ENCODE results near the gene RREB1.

RREB1 gene

DNA sequence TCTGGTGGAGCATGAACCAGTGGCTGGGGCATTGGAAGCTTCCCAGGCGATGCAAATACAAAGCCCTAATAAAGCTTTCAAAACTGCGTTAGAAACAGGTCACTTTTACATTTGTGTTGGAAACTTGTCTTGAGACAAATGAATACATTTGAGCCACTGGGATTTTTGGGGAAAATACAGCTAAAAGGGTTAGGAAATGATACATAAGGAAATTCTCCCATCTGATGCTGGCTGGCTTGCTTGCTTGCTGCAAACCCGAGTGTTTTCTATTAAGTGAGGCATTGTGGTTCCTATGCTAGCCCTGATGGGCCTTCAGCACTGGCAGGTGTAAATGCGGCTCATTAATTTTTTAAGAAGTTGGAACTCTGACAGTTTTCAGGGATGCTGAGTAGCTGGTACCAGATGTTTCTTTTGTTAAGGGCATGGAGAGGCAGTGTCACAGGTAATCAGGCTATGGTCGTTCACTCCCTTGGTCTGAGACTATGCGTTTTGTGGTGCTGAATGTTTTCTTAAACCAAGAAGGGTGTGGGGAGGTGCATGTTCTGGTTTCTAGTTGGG is 35.2 kb downstream of the RREB1 start:
- Histone ChIP-seq H3K27ac (ENCODE audit: insufficient read depth in 1 of 2, low read depth in 1 of 2, low read length in 2 of 2, poor library complexity in 1 of 2, severe bottlenecking in 2 of 2) (peak overlapping the region in 1 of 2 experiments; percentile 39), H3K4me3 (ENCODE audit: control insufficient read depth in 1 of 7, extremely low read depth in 1 of 7, insufficient read depth in 4 of 7, low read depth in 2 of 7, low read length in 6 of 7) (no peak overlapping the region), H3K36me3 (ENCODE audit: control insufficient read depth in 4 of 4, insufficient read depth in 4 of 4, low read length in 3 of 4) (peaks cover 0 to 13% (median 0%) of the 10 kb centered on the region in 4 experiments), H3K4me1 (ENCODE audit: control extremely low read depth in 1 of 4, control insufficient read depth in 4 of 4, insufficient read depth in 4 of 4, low read length in 3 of 4) (peaks cover 33 to 95% (median 69%) of the 10 kb centered on the region in 4 experiments), H3K27me3 (replicated peaks in 2 of 5; ENCODE audit: control insufficient read depth in 4 of 5, insufficient read depth in 5 of 5, low read length in 4 of 5) (no peaks in the 10 kb centered on the region), H3K9me3 (ENCODE audit: control extremely low read depth in 1 of 5, control insufficient read depth in 4 of 5, insufficient read depth in 2 of 5, low read depth in 1 of 5, low read length in 4 of 5) (no peaks in the 10 kb centered on the region)
- 94% methylated on average over 4 of the region's 6 CpGs for WGBS (ENCODE audit: insufficient coverage)
- ChIA-PET CTCF (interaction anchor here (0.9 kb wide), 1 partner anchor 31 kb away, joined by 4 read pairs; no protein-coding TSS in a partner anchor), POLR2A (no interaction called here)
- no peak for DNase-seq

GRCh38 chr6:7143476-7143974 is 35.8 kb downstream of the RREB1 start:
- peak in 1 of 3 donors; percentile 44 for DNase-seq
- H3K4me1 ChIP-seq (ENCODE audit: control extremely low read depth in 1 of 4, control insufficient read depth in 4 of 4, insufficient read depth in 4 of 4, low read length in 3 of 4) = peaks cover 33 to 94% (median 71%) of the 10 kb centered on the region in 4 experiments
- POLR2A ChIA-PET = no interaction called here
- no peaks in the 10 kb centered on the region for H3K27me3 ChIP-seq (replicated peaks in 2 of 5; ENCODE audit: control insufficient read depth in 4 of 5, insufficient read depth in 5 of 5, low read length in 4 of 5)
- peak overlapping the region in 1 of 7 experiments; percentile 28 for H3K4me3 ChIP-seq (ENCODE audit: control insufficient read depth in 1 of 7, extremely low read depth in 1 of 7, insufficient read depth in 4 of 7, low read depth in 2 of 7, low read length in 6 of 7)
- CTCF ChIA-PET = interaction anchor here (1.8 kb wide), 1 partner anchor 8 kb away, joined by 6 read pairs; no protein-coding TSS in a partner anchor
- H3K27ac ChIP-seq (ENCODE audit: insufficient read depth in 1 of 2, low read depth in 1 of 2, low read length in 2 of 2, poor library complexity in 1 of 2, severe bottlenecking in 2 of 2) = peak overlapping the region in 1 of 2 experiments; percentile 88
- WGBS (ENCODE audit: insufficient coverage) = 61% methylated on average over 4 of the region's 7 CpGs
- H3K36me3 ChIP-seq (ENCODE audit: control insufficient read depth in 4 of 4, insufficient read depth in 4 of 4, low read length in 3 of 4) = peaks cover 0 to 17% (median 0%) of the 10 kb centered on the region in 4 experiments
- no peaks in the 10 kb centered on the region for H3K9me3 ChIP-seq (ENCODE audit: control extremely low read depth in 1 of 5, control insufficient read depth in 4 of 5, insufficient read depth in 2 of 5, low read depth in 1 of 5, low read length in 4 of 5)

- CTCF ChIA-PET = interaction anchor here (0.7 to 1.8 kb wide), 4 partner anchors 9 to 98 kb away, joined by 3 to 6 read pairs (median 4); no protein-coding TSS in a partner anchor
- POLR2A ChIA-PET = interaction anchor here (1.0 kb wide), 1 partner anchor 40 kb away, joined by 3 read pairs; no protein-coding TSS in a partner anchor
- Histone ChIP-seq H3K27ac (ENCODE audit: insufficient read depth in 1 of 2, low read depth in 1 of 2, low read length in 2 of 2, poor library complexity in 1 of 2, severe bottlenecking in 2 of 2) (peak overlapping the region; percentile 59 to 88), H3K27me3 (replicated peaks in 2 of 5; ENCODE audit: control insufficient read depth in 4 of 5, insufficient read depth in 5 of 5, low read length in 4 of 5) (no peaks in the 10 kb centered on the region), H3K9me3 (ENCODE audit: control extremely low read depth in 1 of 5, control insufficient read depth in 4 of 5, insufficient read depth in 2 of 5, low read depth in 1 of 5, low read length in 4 of 5) (no peaks in the 10 kb centered on the region), H3K36me3 (ENCODE audit: control insufficient read depth in 4 of 4, insufficient read depth in 4 of 4, low read length in 3 of 4) (peaks cover 0 to 17% (median 0%) of the 10 kb centered on the region in 4 experiments), H3K4me1 (ENCODE audit: control extremely low read depth in 1 of 4, control insufficient read depth in 4 of 4, insufficient read depth in 4 of 4, low read length in 3 of 4) (peaks cover 28 to 82% (median 67%) of the 10 kb centered on the region in 4 experiments), H3K4me3 (ENCODE audit: control insufficient read depth in 1 of 7, extremely low read depth in 1 of 7, insufficient read depth in 4 of 7, low read depth in 2 of 7, low read length in 6 of 7) (peak overlapping the region in 2 of 7 experiments; percentile 48 to 57)
- DNase-seq = peak in 1 of 3 donors; percentile 49
- 56% methylated on average over 2 of the region's 7 CpGs for WGBS (ENCODE audit: insufficient coverage)
Measured at GRCh38 chr6:7144872-7145584, 37.3 kb downstream of the RREB1 start.

- no peaks in the 10 kb centered on the region for H3K9me3 ChIP-seq (ENCODE audit: control extremely low read depth in 1 of 5, control insufficient read depth in 4 of 5, insufficient read depth in 2 of 5, low read depth in 1 of 5, low read length in 4 of 5)
- peak overlapping the region in 5 of 7 experiments; percentile 29 to 57 (median 51) for H3K4me3 ChIP-seq (ENCODE audit: control insufficient read depth in 1 of 7, extremely low read depth in 1 of 7, insufficient read depth in 4 of 7, low read depth in 2 of 7, low read length in 6 of 7)
- POLR2A ChIA-PET = no interaction called here
- H3K4me1 ChIP-seq (ENCODE audit: control extremely low read depth in 1 of 4, control insufficient read depth in 4 of 4, insufficient read depth in 4 of 4, low read length in 3 of 4) = peaks cover 30 to 83% (median 62%) of the 10 kb centered on the region in 4 experiments
- DNase-seq = no peak
- peaks cover 0 to 17% (median 0%) of the 10 kb centered on the region in 4 experiments for H3K36me3 ChIP-seq (ENCODE audit: control insufficient read depth in 4 of 4, insufficient read depth in 4 of 4, low read length in 3 of 4)
- peak overlapping the region; percentile 59 to 88 for H3K27ac ChIP-seq (ENCODE audit: insufficient read depth in 1 of 2, low read depth in 1 of 2, low read length in 2 of 2, poor library complexity in 1 of 2, severe bottlenecking in 2 of 2)
- CTCF ChIA-PET = interaction anchor here (0.7 to 1.3 kb wide), 3 partner anchors 8 to 98 kb away, joined by 3 to 5 read pairs (median 3); no protein-coding TSS in a partner anchor
- 70% methylated on average over 3 of the region's 3 CpGs for WGBS (ENCODE audit: insufficient coverage)
- no peaks in the 10 kb centered on the region for H3K27me3 ChIP-seq (replicated peaks in 2 of 5; ENCODE audit: control insufficient read depth in 4 of 5, insufficient read depth in 5 of 5, low read length in 4 of 5)
Measured at GRCh38 chr6:7145585-7145884, 37.8 kb downstream of the RREB1 start.

DNA sequence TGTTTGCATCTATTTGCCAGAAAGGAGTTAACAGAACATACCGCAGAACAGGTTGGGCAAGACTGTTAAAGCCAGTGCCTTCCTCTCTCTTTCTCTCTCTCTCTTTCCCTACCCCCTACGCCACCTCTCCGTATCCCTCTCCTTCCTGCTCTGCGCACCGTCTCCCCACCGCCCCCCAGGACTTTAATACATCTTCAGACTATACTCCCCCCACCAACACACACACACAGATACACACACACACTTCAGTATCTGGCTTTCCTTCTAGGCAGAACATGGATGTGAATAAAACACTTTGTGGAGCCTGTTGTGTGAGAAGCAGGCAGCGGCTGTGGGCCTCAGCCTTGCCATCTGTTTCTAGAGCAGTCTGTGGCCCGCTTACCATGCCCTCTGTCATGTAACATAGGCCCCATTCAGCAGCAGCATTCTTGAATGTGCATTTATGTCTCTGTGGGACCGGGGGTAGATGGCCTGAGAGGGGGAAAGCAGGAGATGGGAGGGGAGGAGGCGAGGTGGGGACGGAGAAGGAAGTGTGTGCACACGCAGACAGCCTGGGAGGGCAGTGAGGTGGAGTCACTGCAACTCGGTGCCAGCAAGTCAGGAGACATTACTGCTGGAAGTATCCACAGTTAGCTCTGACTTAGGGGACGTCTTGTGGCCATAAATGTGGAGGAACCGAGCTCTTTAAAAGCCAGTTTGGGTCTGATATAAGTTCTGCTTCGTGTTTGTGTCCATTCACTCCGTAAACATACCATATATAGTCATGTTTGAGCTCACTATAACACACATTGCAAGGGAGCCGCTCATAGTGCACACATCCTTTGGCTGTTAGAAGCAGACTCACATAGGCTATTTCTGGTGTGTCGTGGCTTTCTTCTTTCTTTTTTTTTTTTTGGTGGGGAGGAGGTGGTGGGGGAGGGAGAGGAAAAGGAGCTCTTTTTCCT is 38.4 kb downstream of the RREB1 start:
- 8% methylated on average over 14 of the region's 19 CpGs for WGBS (ENCODE audit: insufficient coverage)
- H3K9me3 ChIP-seq (ENCODE audit: control extremely low read depth in 1 of 5, control insufficient read depth in 4 of 5, insufficient read depth in 2 of 5, low read depth in 1 of 5, low read length in 4 of 5) = no peaks in the 10 kb centered on the region
- H3K4me3 ChIP-seq (ENCODE audit: control insufficient read depth in 1 of 7, extremely low read depth in 1 of 7, insufficient read depth in 4 of 7, low read depth in 2 of 7, low read length in 6 of 7) = peak overlapping the region in 6 of 7 experiments; percentile 25 to 57 (median 50)
- no peaks in the 10 kb centered on the region for H3K27me3 ChIP-seq (replicated peaks in 2 of 5; ENCODE audit: control insufficient read depth in 4 of 5, insufficient read depth in 5 of 5, low read length in 4 of 5)
- peaks cover 0 to 21% (median 0%) of the 10 kb centered on the region in 4 experiments for H3K36me3 ChIP-seq (ENCODE audit: control insufficient read depth in 4 of 4, insufficient read depth in 4 of 4, low read length in 3 of 4)
- H3K4me1 ChIP-seq (ENCODE audit: control extremely low read depth in 1 of 4, control insufficient read depth in 4 of 4, insufficient read depth in 4 of 4, low read length in 3 of 4) = peaks cover 30 to 84% (median 59%) of the 10 kb centered on the region in 4 experiments
- DNase-seq = peak in 2 of 3 donors; percentile 70 to 77
- peak overlapping the region; percentile 59 to 88 for H3K27ac ChIP-seq (ENCODE audit: insufficient read depth in 1 of 2, low read depth in 1 of 2, low read length in 2 of 2, poor library complexity in 1 of 2, severe bottlenecking in 2 of 2)
- ChIA-PET CTCF (interaction anchor here (0.7 to 2.3 kb wide), 13 partner anchors 8 to 469 kb away, joined by 3 to 15 read pairs (median 3); partner anchors contain the start of gene RREB1), POLR2A (interaction anchor here (0.6 kb wide), 1 partner anchor 446 kb away, joined by 3 read pairs; no protein-coding TSS in a partner anchor)

- Histone ChIP-seq H3K4me1 (ENCODE audit: control extremely low read depth in 1 of 4, control insufficient read depth in 4 of 4, insufficient read depth in 4 of 4, low read length in 3 of 4) (peaks cover 32 to 85% (median 59%) of the 10 kb centered on the region in 4 experiments), H3K27me3 (replicated peaks in 2 of 5; ENCODE audit: control insufficient read depth in 4 of 5, insufficient read depth in 5 of 5, low read length in 4 of 5) (no peaks in the 10 kb centered on the region), H3K9me3 (ENCODE audit: control extremely low read depth in 1 of 5, control insufficient read depth in 4 of 5, insufficient read depth in 2 of 5, low read depth in 1 of 5, low read length in 4 of 5) (no peaks in the 10 kb centered on the region), H3K27ac (ENCODE audit: insufficient read depth in 1 of 2, low read depth in 1 of 2, low read length in 2 of 2, poor library complexity in 1 of 2, severe bottlenecking in 2 of 2) (peak overlapping the region; percentile 59 to 88), H3K36me3 (ENCODE audit: control insufficient read depth in 4 of 4, insufficient read depth in 4 of 4, low read length in 3 of 4) (peaks cover 0 to 19% (median 0%) of the 10 kb centered on the region in 4 experiments), H3K4me3 (ENCODE audit: control insufficient read depth in 1 of 7, extremely low read depth in 1 of 7, insufficient read depth in 4 of 7, low read depth in 2 of 7, low read length in 6 of 7) (peak overlapping the region in 4 of 7 experiments; percentile 1 to 57 (median 50))
- CTCF ChIA-PET = interaction anchor here (0.7 to 2.3 kb wide), 12 partner anchors 9 to 470 kb away, joined by 3 to 15 read pairs (median 3); partner anchors contain the start of gene RREB1
- DNase-seq = no peak
- WGBS (ENCODE audit: insufficient coverage) = 63% methylated on average over 2 of the region's 7 CpGs
- POLR2A ChIA-PET = no interaction called here
Measured at GRCh38 chr6:7147051-7147671, 39.4 kb downstream of the RREB1 start.

Data from common myeloid progenitor, CD34-positive (primary cell).